Activated CD8-positive, alpha-beta memory T cell treated with anti-CD3 and anti-CD28 coated beads for 4 hours (primary cell): ENCODE data around the gene PSTPIP1.
"Not testable (repeated sequence)": the region's sequence is repeated elsewhere in the genome, so short reads cannot be mapped to it uniquely, and the experiment has no call there.

Experiments used
- DNase-seq, 2 donors: peaks; one replicate each; pipeline ENCODE4 v3.0.0-alpha.2; 2020; ENCODE audit warnings: low read depth in 2 of 2

Gene PSTPIP1

GRCh38 chr15:76994971-76995945 is at the start of gene PSTPIP1:
Gene PSTPIP1 (plus strand): TSS chr15:76995126. CDS start chr15:76995574, 448 bp downstream.
- peak in 1 of 2 donors; percentile 28 for DNase-seq

DNA sequence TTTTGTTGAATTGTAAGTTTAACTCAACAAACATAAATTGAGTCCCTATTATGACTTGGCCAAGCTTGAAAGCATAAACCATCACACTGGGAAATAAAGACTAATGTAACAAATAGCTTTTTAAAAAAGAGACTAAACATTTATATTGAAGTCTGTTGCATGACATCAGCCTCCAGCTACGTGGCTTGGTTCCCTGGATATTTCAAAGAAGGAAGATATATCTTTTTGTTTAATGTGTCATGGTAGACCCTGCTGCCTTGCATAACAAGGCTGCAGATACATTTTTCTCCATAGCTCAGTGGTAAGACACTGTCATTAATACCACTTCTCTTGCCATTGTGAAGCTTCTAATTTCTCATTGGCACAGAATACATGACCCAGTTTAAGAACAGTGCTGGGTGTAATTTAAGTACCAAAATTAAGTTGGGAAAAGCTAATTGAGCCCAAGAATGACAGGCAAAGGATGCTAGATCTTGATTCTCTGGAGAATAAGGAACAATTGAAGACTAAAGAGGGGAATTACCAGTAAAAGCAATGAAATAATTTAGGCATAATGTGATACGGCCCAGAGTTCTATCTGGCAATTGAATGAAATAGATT is 49.3 kb upstream of the PSTPIP1 start:
- DNase-seq: no peak

GRCh38 chr15:76947454-76947853 is 47.5 kb upstream of the PSTPIP1 start:
- no peak for DNase-seq

GRCh38 chr15:76951220-76951619 is 43.7 kb upstream of the PSTPIP1 start:
- DNase-seq: no peak

- no peak for DNase-seq
These were observed 41.0 kb upstream of the PSTPIP1 start for GRCh38 chr15:76953913-76954312.

DNA sequence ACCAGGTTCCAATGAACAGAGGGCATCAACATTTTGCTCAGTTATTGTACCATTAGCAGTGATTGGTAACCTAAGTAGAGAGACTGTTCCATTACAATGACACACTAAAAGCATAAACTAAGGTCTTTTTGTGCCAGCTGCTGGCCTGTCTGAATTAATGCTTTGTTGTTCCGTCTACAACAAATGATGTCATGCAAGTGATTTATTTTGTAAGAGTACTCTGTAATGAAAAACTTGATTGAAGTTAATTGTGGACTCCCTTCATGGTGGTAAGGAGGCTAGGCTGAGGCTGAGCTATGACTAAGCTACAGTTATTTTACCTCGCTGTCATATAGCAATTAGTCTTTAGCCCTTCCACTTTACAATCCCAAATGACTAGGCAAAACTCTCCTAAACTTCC is 40.2 kb upstream of the PSTPIP1 start:
- no peak for DNase-seq

GRCh38 chr15:76961268-76962011 is 33.5 kb upstream of the PSTPIP1 start:
- no peak for DNase-seq

GRCh38 chr15:76962337-76963013 is 32.5 kb upstream of the PSTPIP1 start:
- DNase-seq: no peak

- DNase-seq: no peak
These were observed 31.3 kb upstream of the PSTPIP1 start for GRCh38 chr15:76963596-76963995.

- DNase-seq: no peak
These were observed 30.8 kb upstream of the PSTPIP1 start for GRCh38 chr15:76964157-76964556.

DNA sequence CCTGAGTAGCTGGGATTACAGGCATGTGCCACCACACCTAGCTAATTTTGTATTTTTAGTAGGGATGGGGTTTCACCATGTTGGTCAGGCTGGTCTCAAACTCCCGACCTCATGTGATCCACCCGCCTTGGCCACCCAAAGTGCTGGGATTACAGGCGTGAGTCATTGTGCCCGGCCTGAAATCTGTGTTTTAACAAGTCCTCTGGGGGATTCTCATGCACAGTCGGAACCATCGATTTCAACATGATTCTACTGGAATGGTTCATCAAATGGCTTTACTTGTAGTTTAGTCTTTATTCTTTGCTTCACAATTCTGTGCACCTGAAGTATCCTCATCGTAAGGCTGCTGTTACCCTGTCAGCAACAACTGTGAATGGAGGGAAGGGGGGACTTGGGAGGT is 28.9 kb upstream of the PSTPIP1 start:
- DNase-seq: not testable (repeated sequence)

GRCh38 chr15:76967067-76967466 is 27.9 kb upstream of the PSTPIP1 start:
- DNase-seq: no peak

GRCh38 chr15:76968306-76968705 is 26.6 kb upstream of the PSTPIP1 start:
- DNase-seq: no peak

GRCh38 chr15:76972389-76973361 is 22.3 kb upstream of the PSTPIP1 start:
- no peak for DNase-seq

DNA sequence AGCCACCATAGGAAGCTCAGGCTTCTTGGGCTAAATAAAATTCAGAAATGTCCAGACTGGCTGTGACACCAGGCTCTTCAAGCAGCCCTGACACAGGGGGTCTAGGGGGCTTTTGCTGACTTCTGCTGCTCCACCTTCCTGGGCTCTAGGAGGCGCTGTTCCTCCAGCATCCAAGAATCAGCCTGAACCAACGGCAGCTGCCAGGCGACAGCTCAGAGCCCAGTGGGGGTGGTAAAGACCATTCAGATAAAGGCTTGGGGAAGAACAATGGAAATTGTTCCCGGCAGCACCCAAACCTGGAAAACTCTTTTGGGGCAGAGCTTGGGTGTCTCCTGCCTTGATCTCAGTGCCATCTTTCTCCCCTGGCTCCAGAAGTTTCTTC is 21.6 kb upstream of the PSTPIP1 start:
- DNase-seq: peak; percentile 51 to 58

DNA sequence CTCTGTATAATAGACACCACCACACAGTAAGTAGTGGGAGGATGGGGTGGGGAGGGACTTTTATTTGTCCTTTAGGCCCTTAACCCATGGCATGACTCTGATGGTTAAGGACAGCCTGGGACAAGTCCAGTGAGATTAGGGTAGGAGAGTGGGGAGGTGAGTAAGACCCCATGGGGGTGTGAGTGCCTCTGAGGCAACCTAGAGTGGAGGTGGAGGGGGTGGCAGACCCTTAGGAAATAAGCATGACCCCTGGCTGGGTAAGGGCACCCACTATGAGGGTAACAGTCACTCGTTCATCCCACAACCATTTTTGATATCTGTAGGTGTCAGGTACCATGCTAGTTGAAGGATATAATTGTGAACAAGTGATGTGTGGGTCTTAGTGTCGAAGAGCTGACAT is 21.0 kb upstream of the PSTPIP1 start:
- DNase-seq: no peak

DNA sequence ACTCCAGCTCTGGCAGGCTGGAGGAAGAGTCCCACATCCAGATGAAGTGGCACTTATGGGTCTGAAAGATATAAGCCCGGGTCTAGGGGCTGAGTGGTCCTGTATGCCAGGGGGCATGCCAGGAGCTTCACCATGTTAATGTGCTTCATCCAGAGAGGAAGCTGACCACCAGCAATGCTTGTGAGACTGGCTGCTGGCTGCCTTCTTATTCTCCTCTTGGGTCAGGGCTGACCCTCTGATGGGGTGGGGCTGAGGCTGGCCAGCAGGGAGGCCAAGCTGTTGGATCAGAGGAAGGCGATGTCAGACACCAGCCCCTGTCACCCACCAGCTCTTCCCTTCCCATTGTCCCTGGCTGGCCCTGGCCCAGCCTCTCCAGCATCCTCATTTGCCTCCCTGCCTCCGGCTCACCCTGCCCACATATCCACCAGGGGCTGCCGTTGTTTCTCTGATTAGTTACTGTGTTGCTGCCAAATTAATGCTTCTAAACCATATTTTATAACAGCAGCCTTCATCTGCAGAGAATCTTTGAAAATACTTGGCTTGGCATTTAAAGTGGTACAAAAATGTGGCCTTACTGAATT is 20.4 kb upstream of the PSTPIP1 start:
- no peak for DNase-seq

DNA sequence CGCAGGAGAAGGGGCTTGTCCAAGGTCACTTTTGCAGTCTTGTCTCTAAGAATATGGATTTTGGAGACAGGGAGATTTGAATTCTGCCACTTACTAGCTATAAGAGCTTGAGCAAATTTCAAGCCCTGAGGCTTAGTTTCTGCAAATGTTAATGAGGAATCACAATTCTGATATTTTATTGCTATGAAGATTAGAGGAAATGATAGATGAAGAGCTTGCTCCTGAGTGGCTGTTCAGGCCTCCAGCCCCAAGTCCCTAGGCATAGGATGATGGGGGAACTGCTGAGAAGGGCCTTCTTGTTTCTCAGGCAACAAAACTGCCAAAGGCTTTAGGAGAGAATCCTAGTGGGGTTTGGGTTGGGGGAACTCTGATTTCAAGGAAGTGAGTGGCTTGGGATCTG is 18.8 kb upstream of the PSTPIP1 start:
- no peak for DNase-seq

GRCh38 chr15:76976572-76977270 is 18.2 kb upstream of the PSTPIP1 start:
- DNase-seq: no peak
